ENCODE data around the gene UNC93A.
"Not testable (repeated sequence)": the region's sequence is repeated elsewhere in the genome, so short reads cannot be mapped to it uniquely, and the experiment has no call there.

UNC93A gene

GRCh38 chr6:167290786-167291622 is at the start of gene UNC93A:
Gene UNC93A (plus strand): TSS chr6:167291315. CDS start chr6:167291490, 175 bp downstream.
- DNase-seq (ENCODE audit: low read depth): no peak

GRCh38 chr6:167241321-167242134 is 49.6 kb upstream of the UNC93A start:
- not testable (repeated sequence) for DNase-seq (ENCODE audit: low read depth)

- DNase-seq (ENCODE audit: low read depth): not testable (repeated sequence)
These were observed 49.0 kb upstream of the UNC93A start for GRCh38 chr6:167242135-167242506.

- DNase-seq (ENCODE audit: low read depth): not testable (repeated sequence)
These were observed 48.5 kb upstream of the UNC93A start for GRCh38 chr6:167242511-167243051.

GRCh38 chr6:167244064-167244960 is 46.8 kb upstream of the UNC93A start:
- no peak for DNase-seq (ENCODE audit: low read depth)

- no peak for DNase-seq (ENCODE audit: low read depth)
These were observed 46.1 kb upstream of the UNC93A start for GRCh38 chr6:167244991-167245390.

- DNase-seq (ENCODE audit: low read depth): no peak
These were observed 45.5 kb upstream of the UNC93A start for GRCh38 chr6:167245591-167245990.

- DNase-seq (ENCODE audit: low read depth): no peak
These were observed 43.1 kb upstream of the UNC93A start for GRCh38 chr6:167247814-167248595.

GRCh38 chr6:167248878-167249455 is 42.1 kb upstream of the UNC93A start:
- not testable (repeated sequence) for DNase-seq (ENCODE audit: low read depth)

- no peak for DNase-seq (ENCODE audit: low read depth)
These were observed 38.8 kb upstream of the UNC93A start for GRCh38 chr6:167252271-167252670.

- no peak for DNase-seq (ENCODE audit: low read depth)
These were observed 35.1 kb upstream of the UNC93A start for GRCh38 chr6:167255918-167256553.

GRCh38 chr6:167258646-167259045 is 32.5 kb upstream of the UNC93A start:
- no peak for DNase-seq (ENCODE audit: low read depth)

GRCh38 chr6:167266057-167266829 is 24.9 kb upstream of the UNC93A start:
- DNase-seq (ENCODE audit: low read depth): not testable (repeated sequence)

- DNase-seq (ENCODE audit: low read depth): no peak
These were observed 24.1 kb upstream of the UNC93A start for GRCh38 chr6:167266830-167267555.

GRCh38 chr6:167267556-167267898 is 23.6 kb upstream of the UNC93A start:
- DNase-seq (ENCODE audit: low read depth): not testable (repeated sequence)

- no peak for DNase-seq (ENCODE audit: low read depth)
These were observed 23.2 kb upstream of the UNC93A start for GRCh38 chr6:167267921-167268401.

- DNase-seq (ENCODE audit: low read depth): no peak
These were observed 22.3 kb upstream of the UNC93A start for GRCh38 chr6:167268683-167269280.

Measured in HS-27A (cell line).